ENCODE results near the gene SLC4A1AP. TPM values are rescaled to one million over a fixed set of nuclear protein-coding genes. Genes with fewer than 3 reads are reported as not detected.

SLC4A1AP gene
- total RNA-seq, result 31.4 and 36.9 TPM in 2 replicates

DNA sequence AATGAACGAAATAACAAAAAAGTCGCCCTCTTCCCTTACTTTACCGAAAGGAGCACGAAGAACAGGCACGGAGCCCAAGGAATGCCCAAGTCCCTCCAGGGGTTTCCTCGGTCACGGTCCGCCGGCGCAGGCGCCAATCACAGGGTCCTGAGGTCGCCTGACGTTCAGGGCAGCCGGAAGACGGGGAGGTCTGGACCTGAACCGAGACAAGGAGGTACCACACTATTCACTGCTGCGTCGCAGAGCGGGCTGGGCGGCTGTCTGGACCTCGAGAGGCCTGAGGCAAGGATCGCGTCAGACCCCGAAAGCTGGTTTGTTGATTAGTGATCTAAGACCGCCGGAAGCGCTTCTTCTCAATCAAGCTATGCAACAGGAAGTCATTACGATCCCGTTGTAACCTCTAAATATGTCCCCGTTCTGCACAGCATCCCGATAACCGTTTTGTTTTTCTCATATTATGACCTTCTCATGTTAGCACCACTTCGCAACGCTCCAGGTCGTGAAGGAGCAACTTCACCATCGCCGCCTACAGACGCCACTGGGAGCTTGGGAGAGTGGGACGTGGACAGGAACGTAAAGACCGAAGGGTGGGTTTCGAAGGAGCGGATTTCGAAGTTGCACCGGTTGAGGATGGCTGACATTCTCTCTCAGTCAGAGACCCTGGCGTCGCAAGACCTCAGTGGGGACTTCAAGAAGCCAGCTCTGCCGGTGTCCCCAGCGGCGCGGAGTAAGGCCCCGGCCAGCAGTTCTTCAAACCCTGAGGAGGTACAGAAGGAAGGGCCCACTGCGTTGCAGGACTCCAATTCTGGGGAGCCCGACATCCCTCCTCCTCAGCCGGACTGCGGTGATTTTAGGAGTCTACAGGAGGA is at the start of gene SLC4A1AP, which contains the start of gene SUPT7L:
SLC4A1AP (plus strand) TSS at position 605 of the 869 bp plus-strand sequence; CDS start at position 631, 26 bp downstream.
SUPT7L (minus strand) TSS at position 330 of the 869 bp plus-strand sequence. CDS start 1,422 bp downstream, outside the sequence.

DNA sequence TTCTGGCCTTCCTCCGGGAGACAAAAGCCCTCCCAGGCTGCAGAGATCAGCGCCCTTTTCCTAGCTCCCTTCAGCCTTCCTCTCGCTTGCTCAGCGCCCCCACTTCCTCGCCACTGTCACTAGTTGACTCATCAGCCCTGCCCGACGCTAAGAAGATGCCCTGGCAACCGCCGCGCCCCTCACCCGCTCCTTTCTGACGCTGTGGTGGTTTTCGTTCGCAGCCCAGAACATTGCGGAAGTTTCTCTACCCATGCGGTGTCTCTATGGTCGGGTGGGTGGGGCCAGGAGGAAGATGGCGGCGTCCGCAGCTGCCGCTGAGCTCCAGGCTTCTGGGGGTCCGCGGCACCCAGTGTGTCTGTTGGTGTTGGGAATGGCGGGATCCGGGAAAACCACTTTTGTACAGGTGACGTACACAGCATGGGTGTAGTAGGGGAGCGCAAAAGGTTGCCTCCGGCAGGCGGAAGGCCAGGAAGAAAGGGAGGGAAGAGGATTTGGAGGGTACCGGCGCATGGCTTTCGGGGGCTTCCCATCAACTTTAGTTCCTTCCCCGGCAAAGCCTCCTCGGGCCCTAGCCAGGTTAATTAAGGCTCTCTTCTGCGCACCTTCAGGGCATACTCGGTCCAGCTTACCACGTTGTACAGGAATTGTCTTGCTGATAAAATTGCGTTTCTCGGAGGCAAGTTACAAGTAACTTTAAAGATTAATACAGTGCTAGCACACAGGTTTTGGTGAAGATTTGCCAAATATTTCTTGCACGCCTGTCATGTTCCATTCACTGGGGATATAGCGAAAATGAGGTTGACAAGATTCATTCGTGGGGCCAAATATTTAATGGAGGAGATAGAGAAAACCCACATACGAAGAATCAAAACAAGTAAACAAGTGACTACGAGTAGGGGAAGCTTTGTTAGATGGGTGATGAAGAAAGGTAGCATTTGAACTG is 34.7 kb upstream of the SLC4A1AP start, which contains the start of the genes CCDC121 and GPN1:
CCDC121 (minus strand) TSS at position 246 of the 943 bp plus-strand sequence. CDS start 1,213 bp downstream, outside the sequence.
GPN1 (plus strand) TSS at position 284 of the 943 bp plus-strand sequence; CDS start at position 293, 9 bp downstream.

Other genes with a start within 250 kb of the SLC4A1AP start
- 106 and 128 TPM in 2 replicates for gene NRBP1, start 235.3 kb upstream of the SLC4A1AP start, total RNA-seq
- not detected in 2 replicates for gene KRTCAP3, start 221.5 kb upstream of the SLC4A1AP start, total RNA-seq
- gene IFT172, start 174.1 kb upstream of the SLC4A1AP start, total RNA-seq, result 40.7 and 41.4 TPM in 2 replicates
- 15.6 and 16.6 TPM in 2 replicates for gene FNDC4, start 168.7 kb upstream of the SLC4A1AP start, total RNA-seq
- gene GCKR, start 167.1 kb upstream of the SLC4A1AP start, total RNA-seq, result 0.12 and 0.22 TPM in 2 replicates
- gene ZNF512, start 80.8 kb upstream of the SLC4A1AP start, total RNA-seq, result 27.1 and 33.2 TPM in 2 replicates
- 1.7 and 2.0 TPM in 2 replicates for gene CCDC121, start 34.9 kb upstream of the SLC4A1AP start, total RNA-seq
- gene GPN1, start 34.8 kb upstream of the SLC4A1AP start, total RNA-seq, result 33.9 and 55.4 TPM in 2 replicates
- 18.5 and 22.0 TPM in 2 replicates for gene SUPT7L, start 275 bp upstream of the SLC4A1AP start, total RNA-seq
- 50.7 and 63.1 TPM in 2 replicates for gene MRPL33, start 107.8 kb downstream of the SLC4A1AP start, total RNA-seq
- 0.75 and 1.4 TPM in 2 replicates for gene RBKS, start 226.5 kb downstream of the SLC4A1AP start, total RNA-seq
- gene BABAM2, start 226.8 kb downstream of the SLC4A1AP start, total RNA-seq, result 13.6 and 20.6 TPM in 2 replicates

All from uterine smooth muscle cell (primary cell).